GM21381 (cell line): Measurements from ENCODE around the gene PTPRJ.

ENCODE experiments used
- ATAC-seq: cut with Tn5 transposase; IDR thresholded peaks from one replicate; pipeline ENCODE4 v1.9.1; 2021; ENCODE audit warnings: mild to moderate bottlenecking, moderate library complexity; ENCODE audit not compliant: unreplicated experiment

The PTPRJ gene

GRCh38 chr11:48034926-48035871 lies 54.8 kb downstream of the PTPRJ start:
- ATAC-seq = no peak

DNA sequence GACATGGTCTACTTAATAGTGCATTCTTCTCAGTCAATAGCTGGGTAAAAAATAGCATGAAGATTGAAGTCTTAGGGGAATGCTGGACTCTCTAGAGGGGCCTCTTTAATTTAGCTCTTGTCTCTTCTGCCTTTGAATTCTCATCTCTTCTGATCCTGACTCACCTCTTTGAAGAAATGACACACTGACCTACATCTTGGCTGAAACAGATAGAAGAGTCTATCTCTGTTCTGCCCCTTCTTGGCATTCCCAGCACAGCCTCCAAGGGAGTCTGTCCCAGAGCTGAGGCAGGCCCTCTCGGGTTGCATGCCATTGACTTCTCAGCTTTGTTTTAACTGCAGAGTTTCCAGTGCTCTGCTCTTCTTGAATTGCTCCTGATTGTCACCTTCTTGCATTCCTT lies 55.7 kb downstream of the PTPRJ start:
- ATAC-seq = no peak

GRCh38 chr11:48036466-48036865 lies 56.1 kb downstream of the PTPRJ start:
- no peak for ATAC-seq

DNA sequence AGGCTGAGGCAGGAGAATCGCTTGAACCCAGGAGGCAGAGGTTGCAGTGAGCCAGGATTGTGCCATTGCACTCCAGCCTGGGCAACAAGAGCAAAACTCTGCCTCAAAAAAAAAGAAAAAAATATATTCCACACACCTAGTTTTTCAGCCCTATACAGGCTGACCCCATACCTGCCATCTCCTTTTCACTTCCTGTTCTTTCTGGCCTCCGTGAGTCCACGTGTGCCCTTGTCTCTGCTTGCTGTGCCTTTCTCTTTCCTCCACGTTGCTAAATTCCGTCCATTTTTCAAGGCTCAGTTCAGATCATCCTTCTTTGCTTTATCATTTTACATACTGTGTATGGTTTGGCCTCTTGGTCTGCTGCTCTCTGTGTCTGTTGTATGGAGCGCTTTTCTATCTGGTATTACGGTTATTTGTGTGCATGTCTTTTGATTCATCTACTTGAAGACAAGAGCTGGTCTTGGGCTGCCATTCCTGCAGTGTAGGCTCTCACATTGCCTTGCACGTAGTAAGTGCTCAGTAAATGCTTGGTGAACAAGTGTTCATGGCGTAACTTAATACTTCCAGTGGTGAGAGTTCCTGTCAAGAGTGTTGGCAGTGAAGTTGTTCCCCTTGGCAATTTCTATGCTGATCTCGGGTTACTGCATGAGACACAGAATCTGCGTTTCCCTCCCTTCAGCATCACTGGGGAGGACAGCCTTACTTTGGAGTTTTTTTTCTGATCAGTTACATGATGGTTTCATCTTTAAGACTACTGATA lies 57.5 kb downstream of the PTPRJ start:
- no peak for ATAC-seq

GRCh38 chr11:48040830-48041444 lies 60.6 kb downstream of the PTPRJ start:
- no peak for ATAC-seq

DNA sequence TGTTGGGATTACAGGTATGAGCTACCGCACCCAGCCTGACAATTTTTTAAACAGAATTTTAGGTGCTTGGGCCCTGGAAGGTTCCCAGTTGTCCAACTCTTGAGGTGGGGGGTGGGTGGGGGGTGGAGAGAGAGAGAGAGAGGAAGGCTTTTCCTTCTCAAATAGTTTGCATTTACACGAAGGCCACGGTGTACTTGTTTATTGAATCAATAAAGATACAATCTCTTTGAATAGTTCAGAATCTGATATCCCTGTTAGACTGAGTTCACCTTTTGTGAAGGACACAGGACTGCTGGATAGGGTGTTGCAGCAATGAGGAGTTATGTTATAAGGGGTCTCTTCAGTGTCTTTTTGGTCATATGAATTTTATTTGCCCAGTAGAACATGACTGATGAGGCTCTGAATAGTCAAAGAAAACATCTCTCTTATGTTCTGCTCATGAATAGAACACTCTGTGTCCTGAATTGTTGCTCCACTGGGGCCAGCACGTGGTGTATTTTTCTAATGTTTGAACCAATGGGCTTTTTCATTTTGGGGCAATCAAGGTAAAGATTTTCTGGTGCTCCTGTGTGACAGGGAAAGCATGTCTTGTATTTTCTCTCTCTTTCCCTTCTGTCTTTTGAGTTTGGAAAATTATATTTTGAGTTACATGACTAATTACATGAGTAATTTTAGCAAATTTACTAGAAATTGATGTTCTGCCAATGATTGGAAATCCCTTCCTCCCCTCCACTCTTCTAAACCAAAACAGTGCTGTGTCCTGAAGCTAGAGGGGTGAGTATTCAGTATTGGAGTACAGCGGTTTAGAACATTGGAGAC lies 61.7 kb downstream of the PTPRJ start:
- ATAC-seq = no peak

DNA sequence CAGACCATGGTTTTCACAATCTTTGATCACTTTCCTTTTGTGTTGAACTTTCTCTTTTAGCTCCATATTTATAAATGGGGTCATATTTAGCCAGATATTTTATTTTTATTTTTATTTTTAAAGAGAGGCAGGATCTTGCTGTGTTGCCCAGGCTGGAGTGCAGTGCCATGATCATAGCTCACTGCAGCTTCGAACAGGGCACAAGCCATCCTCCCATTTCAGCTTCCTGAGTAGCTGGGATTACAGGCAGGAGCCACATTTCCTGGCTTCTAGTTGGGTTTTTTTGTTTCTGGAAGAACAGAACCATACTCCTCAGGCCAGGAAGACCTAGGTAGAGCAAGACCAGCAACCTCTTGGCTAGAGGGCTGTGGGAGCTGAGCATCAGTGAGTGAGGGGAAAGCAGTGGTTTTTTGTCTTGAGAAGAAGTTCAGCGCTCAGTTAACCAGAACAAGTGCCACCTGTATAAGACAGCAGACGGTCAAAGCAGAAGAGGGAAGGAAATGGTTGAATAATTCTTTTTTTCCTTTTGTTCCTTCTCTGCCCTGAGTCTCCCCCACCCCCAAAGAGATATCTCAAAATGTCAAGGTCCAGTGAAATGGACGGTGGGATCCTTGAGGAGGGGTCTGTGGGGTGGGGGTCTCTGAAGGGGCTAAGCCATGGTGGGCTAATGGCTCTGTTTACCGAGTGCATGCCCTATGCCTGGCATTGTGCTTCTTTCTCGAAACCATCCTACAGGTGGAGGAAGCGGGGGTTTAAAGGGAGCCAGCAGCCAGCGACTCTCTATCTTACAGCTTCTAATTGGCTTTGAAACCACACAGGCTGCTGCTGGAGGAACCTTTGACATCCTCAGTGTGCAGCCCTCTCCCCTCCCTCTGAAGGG lies 63.0 kb downstream of the PTPRJ start:
- ATAC-seq = no peak

GRCh38 chr11:48043991-48044512 lies 63.7 kb downstream of the PTPRJ start:
- no peak for ATAC-seq

DNA sequence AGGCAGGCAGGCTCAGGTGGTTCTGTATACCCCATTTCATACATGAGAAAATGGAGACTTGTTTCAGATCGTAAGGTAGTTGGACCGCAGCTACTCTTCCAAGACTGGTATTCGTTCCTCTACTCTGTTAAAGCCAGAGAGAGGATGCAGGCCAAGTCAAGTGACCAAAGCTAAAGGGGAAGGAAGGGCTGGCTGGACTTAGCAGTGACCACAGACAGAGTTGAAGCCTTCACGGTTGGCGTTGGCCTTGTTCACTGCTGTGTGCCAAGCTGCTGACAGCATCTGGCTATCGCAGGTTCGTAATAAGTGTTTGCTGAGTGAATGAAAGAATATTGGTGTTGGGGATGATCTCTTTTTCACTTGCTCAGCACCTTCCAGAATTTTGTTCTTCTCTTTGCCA lies 64.2 kb downstream of the PTPRJ start:
- no peak for ATAC-seq

GRCh38 chr11:48045536-48045935 lies 65.2 kb downstream of the PTPRJ start:
- ATAC-seq = no peak

GRCh38 chr11:48047616-48048015 lies 67.3 kb downstream of the PTPRJ start:
- ATAC-seq = no peak

GRCh38 chr11:48049036-48049435 lies 68.7 kb downstream of the PTPRJ start:
- ATAC-seq = no peak

DNA sequence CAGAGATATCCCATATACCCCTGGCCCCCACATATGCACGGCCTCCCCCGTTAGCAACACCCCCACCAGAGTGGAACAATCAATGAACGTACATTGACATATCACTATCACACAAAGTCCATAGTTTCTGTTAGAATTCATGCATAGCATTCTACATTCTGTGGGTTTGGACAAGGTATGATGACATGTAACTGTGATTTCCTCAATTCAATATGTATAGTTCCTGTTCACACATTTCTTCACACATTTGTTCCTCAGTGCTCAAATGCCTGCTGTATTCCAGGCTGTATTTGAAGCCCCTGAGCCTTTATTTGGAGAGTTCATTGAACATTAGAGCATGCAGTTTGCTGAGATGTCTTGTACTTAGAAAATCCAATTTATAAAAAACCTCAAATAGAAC lies 69.9 kb downstream of the PTPRJ start:
- ATAC-seq = no peak

- no peak for ATAC-seq
These were observed 71.0 kb downstream of the PTPRJ start for GRCh38 chr11:48051217-48051830.

DNA sequence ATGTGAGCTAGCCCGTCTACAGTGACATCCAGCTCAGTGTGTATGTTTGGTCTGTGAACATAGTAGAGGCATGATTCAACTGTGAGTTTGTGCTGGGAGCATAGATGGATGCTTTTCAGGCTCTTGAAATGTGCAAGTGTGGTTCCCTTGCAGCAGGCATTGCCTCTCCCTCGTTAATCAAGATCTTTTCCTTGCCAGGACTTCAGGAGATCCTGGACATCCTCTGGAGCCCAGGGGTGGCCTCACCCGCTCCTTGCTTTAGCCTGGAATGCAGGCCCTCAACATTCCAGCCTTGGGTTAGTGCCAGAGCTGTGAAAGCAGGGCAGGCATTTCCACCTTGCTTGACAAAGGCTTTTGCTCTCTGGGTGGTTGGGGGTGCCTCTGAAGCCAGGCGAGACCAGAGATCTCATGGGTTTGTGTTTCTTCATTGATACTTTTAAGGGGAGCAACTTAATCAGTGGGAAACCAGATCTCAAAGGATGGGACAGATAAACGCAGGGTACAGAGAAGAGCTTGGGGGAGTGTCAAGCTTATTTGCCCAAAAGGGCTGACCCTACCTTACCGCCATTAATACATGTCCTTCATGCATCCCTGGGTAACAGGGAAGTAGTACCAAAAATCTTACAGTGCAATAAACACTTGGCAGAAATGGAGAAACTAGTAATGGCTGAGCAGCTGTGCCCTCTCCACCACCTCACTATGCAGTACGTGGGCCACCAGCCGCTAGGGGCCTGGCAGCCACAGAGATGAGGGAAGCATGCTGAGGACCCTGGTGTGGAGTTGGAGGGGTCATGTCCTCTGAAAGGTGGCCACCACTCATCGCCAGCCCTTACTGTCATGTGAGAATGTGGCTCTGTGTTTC lies 72.1 kb downstream of the PTPRJ start:
- no peak for ATAC-seq

DNA sequence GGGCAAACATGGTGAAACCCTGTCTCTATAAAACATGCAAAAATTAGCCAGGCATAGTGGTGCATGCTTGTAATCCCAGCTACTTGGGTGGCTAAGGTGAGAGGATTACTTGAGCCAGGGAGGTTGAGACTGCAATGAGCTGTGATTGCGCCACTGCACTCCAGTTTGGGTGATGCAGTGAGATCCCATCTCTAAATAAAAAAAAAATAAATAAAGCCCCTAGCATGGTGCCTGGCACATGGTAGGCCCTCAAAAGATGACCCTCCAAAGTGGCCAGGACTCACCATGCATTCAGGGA lies 74.6 kb downstream of the PTPRJ start:
- no peak for ATAC-seq

GRCh38 chr11:48055292-48056132 lies 75.2 kb downstream of the PTPRJ start:
- no peak for ATAC-seq
